B cell (primary cell): Measurements from ENCODE around the gene HARBI1.
A peak's percentile ranks its signal among the peaks of the same experiment; 100 is the strongest.

ENCODE experiments used
- EZH2 ChIP-seq: IDR thresholded peaks from 2 replicates; pipeline ENCODE4 v1.6.1; 2012; ENCODE audit warnings: borderline replicate concordance, low read depth, mild to moderate bottlenecking, moderate library complexity, low read length; ENCODE audit not compliant: insufficient read depth, poor library complexity, severe bottlenecking
- TF ChIP-seq, protein P1 (sequence below): fragments of 200-600 bp; IDR thresholded peaks from one replicate; pipeline ENCODE4 v1.8.0; 2022; ENCODE audit warnings: antibody characterized with exemption, mild to moderate bottlenecking

DNA sequence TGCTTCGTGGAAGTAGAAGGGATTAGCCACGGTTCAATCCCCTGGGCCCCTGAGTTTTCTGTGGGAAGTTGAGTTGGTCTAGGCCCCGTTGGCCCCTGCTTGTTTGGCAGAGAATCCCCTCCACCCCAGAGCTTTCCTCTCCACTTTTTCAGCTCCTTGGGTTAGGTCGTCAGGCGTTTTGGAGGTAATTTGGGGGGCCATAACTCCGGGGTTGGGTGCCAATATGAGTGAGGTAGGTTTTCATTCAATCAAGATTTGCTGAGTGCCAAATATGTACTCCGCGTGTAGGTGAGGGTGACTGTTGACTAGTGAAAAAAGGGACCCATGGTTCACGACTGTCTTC lies 916 bp upstream of the HARBI1 start:
- TF ChIP-seq, protein P1, sequence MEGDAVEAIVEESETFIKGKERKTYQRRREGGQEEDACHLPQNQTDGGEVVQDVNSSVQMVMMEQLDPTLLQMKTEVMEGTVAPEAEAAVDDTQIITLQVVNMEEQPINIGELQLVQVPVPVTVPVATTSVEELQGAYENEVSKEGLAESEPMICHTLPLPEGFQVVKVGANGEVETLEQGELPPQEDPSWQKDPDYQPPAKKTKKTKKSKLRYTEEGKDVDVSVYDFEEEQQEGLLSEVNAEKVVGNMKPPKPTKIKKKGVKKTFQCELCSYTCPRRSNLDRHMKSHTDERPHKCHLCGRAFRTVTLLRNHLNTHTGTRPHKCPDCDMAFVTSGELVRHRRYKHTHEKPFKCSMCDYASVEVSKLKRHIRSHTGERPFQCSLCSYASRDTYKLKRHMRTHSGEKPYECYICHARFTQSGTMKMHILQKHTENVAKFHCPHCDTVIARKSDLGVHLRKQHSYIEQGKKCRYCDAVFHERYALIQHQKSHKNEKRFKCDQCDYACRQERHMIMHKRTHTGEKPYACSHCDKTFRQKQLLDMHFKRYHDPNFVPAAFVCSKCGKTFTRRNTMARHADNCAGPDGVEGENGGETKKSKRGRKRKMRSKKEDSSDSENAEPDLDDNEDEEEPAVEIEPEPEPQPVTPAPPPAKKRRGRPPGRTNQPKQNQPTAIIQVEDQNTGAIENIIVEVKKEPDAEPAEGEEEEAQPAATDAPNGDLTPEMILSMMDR = peak; percentile 45
- no peak for TF ChIP-seq EZH2
